B cell (primary cell): ENCODE measurements around the gene CCDC137. TPM values are rescaled to one million over a fixed set of nuclear protein-coding genes. Genes with fewer than 3 reads are reported as not detected.

Source experiments
- ATAC-seq: fragments of 200-7000 bp; cut with Tn5 transposase; one replicate; pipeline ENCODE4 v1.10.0; 2021; ENCODE audit warnings: low read depth, mild to moderate bottlenecking, moderate number of reproducible peaks, moderate library complexity
- CTCF ChIA-PET: fragments of 350-600 bp; sonication (Branson Sonifier 250); formaldehyde crosslinking; loops from one replicate; lab custom pipeline; 2021; ENCODE audit warnings: antibody characterized with exemption, inconsistent platforms; lab: Charles Lee
- POLR2A ChIA-PET: fragments of 350-600 bp; sonication (Branson Sonifier 250); formaldehyde crosslinking; loops from one replicate; lab custom pipeline; 2021; ENCODE audit warnings: antibody characterized with exemption; lab: Charles Lee
- DNase-seq: peaks from one replicate; pipeline ENCODE4 v3.0.0; 2013
- H2AFZ ChIP-seq: 2 replicates; pipeline ENCODE4 v1.6.1; 2012; ENCODE audit warnings: mild to moderate bottlenecking, low read depth, low read length; ENCODE audit not compliant: insufficient read depth, poor library complexity, severe bottlenecking
- H3K27ac ChIP-seq, 2 donors: 1 replicate in 1 of 2; 2 replicates in 1 of 2; pipeline ENCODE4 v1.5.1; 2012 to 2013; ENCODE audit warnings: low read length in 2 of 2, mild to moderate bottlenecking in 2 of 2, moderate library complexity in 1 of 2
- H3K27me3 ChIP-seq, 4 experiments: fragments of 200-600 bp in 1 of 4; sonication (generic) in 1 of 4; replicated peaks in 1 of 4; 1 replicate in 2 of 4; 2 replicates in 2 of 4; pipeline versions ENCODE4 v1.6.1 to v1.7.0; 2013 to 2016; ENCODE audit warnings: low read length in 3 of 4, mild to moderate bottlenecking in 2 of 4, mixed read lengths in 1 of 4, moderate library complexity in 1 of 4; ENCODE audit not compliant: insufficient read depth in 4 of 4, control insufficient read depth in 3 of 4; ENCODE audit errors: control extremely low read depth in 1 of 4
- H3K36me3 ChIP-seq, 2 experiments: replicated peaks in 1 of 2; 1 replicate in 1 of 2; 2 replicates in 1 of 2; pipeline versions ENCODE4 v1.6.1 to v1.7.1; 2013; ENCODE audit warnings: low read length in 1 of 2; ENCODE audit not compliant: insufficient read depth in 2 of 2, control insufficient read depth in 1 of 2; ENCODE audit errors: control extremely low read depth in 1 of 2, extremely low read depth in 1 of 2
- H3K4me1 ChIP-seq, 2 donors: fragments of 200-600 bp in 1 of 2; sonication (generic) in 1 of 2; 1 replicate in 1 of 2; 2 replicates in 1 of 2; pipeline versions ENCODE4 v1.5.1 to v1.6.1; 2013 to 2017; ENCODE audit warnings: low read length in 2 of 2; ENCODE audit not compliant: control insufficient read depth in 2 of 2, insufficient read depth in 2 of 2
- H3K4me2 ChIP-seq: replicated peaks from 2 replicates; pipeline ENCODE3; 2012; ENCODE audit warnings: mild to moderate bottlenecking, low read depth, low read length; ENCODE audit not compliant: poor library complexity, severe bottlenecking
- H3K4me3 ChIP-seq, 5 experiments: fragments of 200-600 bp in 1 of 5; sonication (generic) in 1 of 5; 1 replicate in 3 of 5; 2 replicates in 2 of 5; pipeline versions ENCODE4 v1.5.1 to v1.7.0; 2011 to 2016; ENCODE audit warnings: low read length in 4 of 5, mild to moderate bottlenecking in 4 of 5, low read depth in 2 of 5, control low read depth in 1 of 5, moderate library complexity in 1 of 5; ENCODE audit not compliant: insufficient read depth in 1 of 5; ENCODE audit errors: control extremely low read depth in 1 of 5, extremely low read depth in 1 of 5
- H3K79me2 ChIP-seq: fragments of 200-600 bp; sonication (generic); one replicate; pipeline ENCODE4 v1.6.0; 2016; ENCODE audit warnings: low read length; ENCODE audit not compliant: control insufficient read depth, insufficient read depth
- H3K9ac ChIP-seq: fragments of 200-600 bp; sonication (generic); 2 replicates; pipeline ENCODE4 v1.6.1; 2017; ENCODE audit warnings: mild to moderate bottlenecking, low read length, moderate library complexity
- H3K9me3 ChIP-seq, 3 donors: one replicate each; pipeline versions ENCODE4 v1.6.1 to v1.7.1; 2013; ENCODE audit warnings: low read length in 2 of 3; ENCODE audit not compliant: control insufficient read depth in 2 of 3, insufficient read depth in 1 of 3; ENCODE audit errors: control extremely low read depth in 1 of 3
- H4K20me1 ChIP-seq: 2 replicates; pipeline ENCODE4 v1.6.0; 2012; ENCODE audit warnings: mild to moderate bottlenecking, low read length; ENCODE audit not compliant: insufficient read depth, control insufficient read depth, poor library complexity, severe bottlenecking
- H3K27ac Mint-ChIP-seq: one replicate; pipeline ENCODE4 v1.8.0; 2021; ENCODE audit warnings: mixed read lengths
- H3K27me3 Mint-ChIP-seq: one replicate; pipeline ENCODE4 v1.8.0; 2021; ENCODE audit warnings: mixed read lengths
- H3K4me1 Mint-ChIP-seq: one replicate; pipeline ENCODE4 v1.8.0; 2021; ENCODE audit warnings: mixed read lengths
- H3K4me3 Mint-ChIP-seq: one replicate; pipeline ENCODE4 v1.8.0; 2021; ENCODE audit warnings: mixed read lengths
- H3K9me3 Mint-ChIP-seq: one replicate; pipeline ENCODE4 v1.8.0; 2022; ENCODE audit warnings: mixed read lengths; ENCODE audit not compliant: insufficient read depth
- EZH2 ChIP-seq: IDR thresholded peaks from 2 replicates; pipeline ENCODE4 v1.6.1; 2012; ENCODE audit warnings: borderline replicate concordance, low read depth, mild to moderate bottlenecking, moderate library complexity, low read length; ENCODE audit not compliant: insufficient read depth, poor library complexity, severe bottlenecking
- WGBS: methylation state at CpG from one replicate; pipeline ENCODE4 v1.1.5; 2013; ENCODE audit warnings: missing lambda C conversion rate; ENCODE audit not compliant: insufficient coverage; 5-methylcytosine and 5-hydroxymethylcytosine counted together
- intact Hi-C: fragments of 100-400 bp; cut with micrococcal nuclease; formaldehyde crosslinking; loops from one replicate; pipeline ENCODE4 v1.10.0; 2022
- polyA plus RNA-seq: library from polyadenylated mRNA; depleted of rRNA; stranded (reverse); fragments of >200 nt; gene quantifications from 2 replicates; pipeline ENCODE4 v1.2.3, GENCODE V29; 2012
- total RNA-seq, 2 donors: library from RNA; stranded (reverse); fragments of 120-200 nt in 1 of 2; gene quantifications; 1 replicate in 1 of 2; 2 replicates in 1 of 2; pipeline versions ENCODE4 v1.2.3 to v1.2.4, GENCODE V29; 2013 to 2022
- TF ChIP-seq, protein P1 (sequence below): fragments of 200-600 bp; IDR thresholded peaks from one replicate; pipeline ENCODE4 v1.8.0; 2022; ENCODE audit warnings: antibody characterized with exemption, mild to moderate bottlenecking

CCDC137 gene
- total and polyA plus RNA-seq, 2 donors (not counting 1 experiment from before 2014, with no cell fraction given), result 18.8 to 36.0 TPM

DNA sequence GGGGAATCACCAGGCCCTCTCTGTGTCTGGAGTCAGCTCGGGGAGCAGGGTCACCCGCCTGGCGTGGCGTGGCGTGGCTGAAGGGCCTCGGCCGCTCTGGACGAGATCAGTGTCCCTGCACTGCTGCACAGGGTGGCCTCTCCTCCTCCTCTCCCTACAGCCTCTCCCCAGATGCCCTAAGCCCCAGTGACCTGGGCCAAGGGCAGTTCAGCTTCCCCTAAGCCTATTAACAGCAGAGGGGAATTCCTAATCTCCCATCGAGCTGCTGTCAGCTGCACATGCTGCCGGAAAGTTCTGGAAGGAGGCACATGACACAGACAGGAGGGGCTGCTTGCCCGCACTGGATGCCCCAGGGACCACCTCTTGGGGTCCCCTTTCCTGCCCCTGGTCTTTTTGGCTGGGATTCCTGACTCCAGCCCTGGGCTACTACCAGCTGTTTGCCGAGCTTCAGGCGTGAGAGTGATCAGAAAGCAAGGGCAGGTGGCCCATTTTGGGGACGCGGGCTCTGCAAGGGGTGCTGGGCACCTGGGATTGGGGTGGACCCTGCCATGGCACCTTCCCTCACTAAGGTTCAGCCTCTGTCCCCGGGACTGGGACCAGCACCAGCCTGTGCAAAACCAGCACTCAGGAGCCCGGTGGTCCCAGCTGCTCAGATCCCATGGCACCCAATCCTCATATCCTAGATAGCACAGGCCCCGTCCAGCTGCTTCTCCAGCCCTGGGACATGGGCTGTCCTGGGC lies 11.0 kb upstream of the CCDC137 start:
- H2AFZ ChIP-seq, result no peak overlapping the region
- intact Hi-C loops, result no loop called here
- H3K9me3 ChIP-seq, result peaks cover 0 to 4% (median 0%) of the 10 kb centered on the region in 3 donors
- H3K27ac ChIP-seq, result no peak overlapping the region
- TF ChIP-seq EZH2, result no peak
- TF ChIP-seq, protein P1, sequence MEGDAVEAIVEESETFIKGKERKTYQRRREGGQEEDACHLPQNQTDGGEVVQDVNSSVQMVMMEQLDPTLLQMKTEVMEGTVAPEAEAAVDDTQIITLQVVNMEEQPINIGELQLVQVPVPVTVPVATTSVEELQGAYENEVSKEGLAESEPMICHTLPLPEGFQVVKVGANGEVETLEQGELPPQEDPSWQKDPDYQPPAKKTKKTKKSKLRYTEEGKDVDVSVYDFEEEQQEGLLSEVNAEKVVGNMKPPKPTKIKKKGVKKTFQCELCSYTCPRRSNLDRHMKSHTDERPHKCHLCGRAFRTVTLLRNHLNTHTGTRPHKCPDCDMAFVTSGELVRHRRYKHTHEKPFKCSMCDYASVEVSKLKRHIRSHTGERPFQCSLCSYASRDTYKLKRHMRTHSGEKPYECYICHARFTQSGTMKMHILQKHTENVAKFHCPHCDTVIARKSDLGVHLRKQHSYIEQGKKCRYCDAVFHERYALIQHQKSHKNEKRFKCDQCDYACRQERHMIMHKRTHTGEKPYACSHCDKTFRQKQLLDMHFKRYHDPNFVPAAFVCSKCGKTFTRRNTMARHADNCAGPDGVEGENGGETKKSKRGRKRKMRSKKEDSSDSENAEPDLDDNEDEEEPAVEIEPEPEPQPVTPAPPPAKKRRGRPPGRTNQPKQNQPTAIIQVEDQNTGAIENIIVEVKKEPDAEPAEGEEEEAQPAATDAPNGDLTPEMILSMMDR, result no peak
- Mint-ChIP-seq H3K27me3 (peaks cover 7% of the 10 kb centered on the region), H3K27ac (no peak overlapping the region), H3K4me1 (peaks cover 15% of the 10 kb centered on the region), H3K4me3 (no peak overlapping the region), H3K9me3 (no peaks in the 10 kb centered on the region)
- no peak overlapping the region for H3K4me2 ChIP-seq
- no peaks in the 10 kb centered on the region for H3K79me2 ChIP-seq
- no peak overlapping the region for H3K4me3 ChIP-seq
- ATAC-seq (no peak), DNase-seq (no peak)
- H3K27me3 ChIP-seq, result peaks cover 0 to 18% (median 4%) of the 10 kb centered on the region in 4 experiments
- no peak overlapping the region for H3K9ac ChIP-seq
- H4K20me1 ChIP-seq, result no peaks in the 10 kb centered on the region
- ChIA-PET POLR2A (interaction anchor here (0.9 kb wide), 1 partner anchor 15 kb away, joined by 3 read pairs; no protein-coding TSS in a partner anchor), CTCF (no interaction called here)
- no peaks in the 10 kb centered on the region for H3K36me3 ChIP-seq
- 95% methylated on average over 18 of the region's 18 CpGs for WGBS
- H3K4me1 ChIP-seq, result peaks cover 12 to 18% of the 10 kb centered on the region in 2 donors

DNA sequence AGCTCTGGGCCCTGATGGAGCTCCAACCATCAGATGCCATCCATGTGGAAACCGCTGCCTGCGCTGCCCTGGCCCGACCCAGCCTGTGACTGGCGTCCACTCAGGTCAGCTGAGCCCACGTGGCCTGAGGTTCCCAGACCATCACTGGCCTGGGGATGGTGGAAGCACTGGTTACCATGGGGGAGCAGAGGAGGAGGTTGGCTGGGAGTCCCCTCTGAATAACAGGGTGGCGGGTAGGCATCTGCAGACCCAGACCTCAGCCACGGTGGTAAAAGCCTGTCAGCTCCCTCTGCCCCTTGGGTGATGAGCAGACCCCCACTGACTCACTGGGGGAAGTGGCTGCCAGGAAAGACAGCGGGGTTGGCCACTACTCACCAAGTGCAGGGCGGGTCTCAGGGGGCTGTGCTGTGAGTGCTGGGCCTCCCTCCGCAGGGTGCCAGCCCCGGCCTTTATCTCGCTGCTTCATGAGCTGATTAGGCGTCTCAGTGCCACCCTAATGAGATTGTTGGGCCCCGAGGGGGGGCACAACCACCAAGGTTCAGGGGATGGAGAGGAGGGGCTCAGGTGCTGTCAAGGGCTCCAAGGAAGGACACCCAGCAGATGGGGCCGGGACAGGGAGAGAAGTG lies 10.3 kb upstream of the CCDC137 start, which contains the start of gene PDE6G:
PDE6G (minus strand) TSS at position 425 of the 626 bp plus-strand sequence. CDS start 3,237 bp downstream, outside the sequence.
- CTCF ChIA-PET, result no interaction called here
- Mint-ChIP-seq H3K4me1 (peaks cover 15% of the 10 kb centered on the region), H3K27me3 (peaks cover 4% of the 10 kb centered on the region), H3K4me3 (no peak within 1 kb of the TSS), H3K9me3 (no peaks in the 10 kb centered on the region), H3K27ac (no peak within 1 kb of the TSS)
- no peaks in the 10 kb centered on the region for H3K79me2 ChIP-seq
- no peak within 1 kb of the TSS for H3K4me3 ChIP-seq
- no peak within 1 kb of the TSS for H3K9ac ChIP-seq
- H4K20me1 ChIP-seq, result no peaks in the 10 kb centered on the region
- TF ChIP-seq EZH2, result no peak
- TF ChIP-seq, protein P1, result no peak
- no peak within 1 kb of the TSS for H3K27ac ChIP-seq
- H3K4me2 ChIP-seq, result no peak within 1 kb of the TSS
- ATAC-seq (no peak), DNase-seq (no peak)
- POLR2A ChIA-PET, result interaction anchor here (0.9 kb wide), 1 partner anchor 15 kb away, joined by 3 read pairs; no protein-coding TSS in a partner anchor
- intact Hi-C loops, result no loop called here
- peaks cover 12 to 18% of the 10 kb centered on the region in 2 donors for H3K4me1 ChIP-seq
- H2AFZ ChIP-seq, result no peak within 1 kb of the TSS
- no peaks in the 10 kb centered on the region for H3K36me3 ChIP-seq
- H3K27me3 ChIP-seq, result peaks cover 0 to 14% (median 2%) of the 10 kb centered on the region in 4 experiments
- H3K9me3 ChIP-seq, result no peaks in the 10 kb centered on the region
- 87% methylated on average over 15 of the region's 15 CpGs for WGBS
